ENCODE data around the gene VWDE.

VWDE gene

DNA sequence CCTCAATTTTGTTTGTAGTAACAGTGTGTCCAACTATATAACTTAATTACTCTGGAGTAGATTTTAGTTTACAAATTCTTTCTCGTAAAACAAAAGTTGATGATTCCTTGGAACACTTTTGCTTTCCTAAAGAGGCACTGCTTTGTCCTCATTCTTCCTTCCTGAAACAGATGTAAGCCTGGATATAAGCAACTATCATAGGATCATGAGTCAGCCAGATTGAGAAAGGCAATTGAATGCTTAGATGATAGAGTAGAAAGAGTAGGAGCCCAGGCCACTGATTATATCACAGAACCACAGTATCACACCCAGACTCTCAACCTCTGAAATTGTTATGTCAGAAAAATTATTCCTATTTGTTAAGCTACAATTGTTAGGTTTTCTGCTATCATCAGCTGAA lies 122.6 kb downstream of the VWDE start:
- peak; percentile 34 to 43 (median 36) for DNase-seq

Measured in suppressor macrophage treated with lipopolysaccharide for 1 hour (primary cell).